RWPE2 (cell line): ENCODE measurements around the gene HEXIM2.

Source experiments
- ATAC-seq: fragments of 200-7000 bp; cut with Tn5 transposase; 3 replicates; pipeline ENCODE4 v1.9.1; 2021; ENCODE audit warnings: low read depth
- DNase-seq: peaks from one replicate; pipeline ENCODE4 v3.0.0-alpha.2; 2020; ENCODE audit warnings: low spot score
- H3K27ac ChIP-seq: fragments of 450-650 bp; 2 replicates; pipeline ENCODE4 v1.5.1; 2017; ENCODE audit warnings: mild to moderate bottlenecking; ENCODE audit not compliant: poor library complexity, severe bottlenecking
- H3K27me3 ChIP-seq: fragments of 250-450 bp; sonication (Bioruptor Pico); 2 replicates; pipeline ENCODE4 v1.5.1; 2021; ENCODE audit warnings: mild to moderate bottlenecking, moderate library complexity; ENCODE audit not compliant: insufficient read depth, poor library complexity, severe bottlenecking
- H3K36me3 ChIP-seq: fragments of 250-450 bp; sonication (Bioruptor Pico); 2 replicates; pipeline ENCODE4 v1.5.1; 2020; ENCODE audit warnings: low read depth, mild to moderate bottlenecking, moderate library complexity
- H3K4me1 ChIP-seq: fragments of 250-450 bp; sonication (Bioruptor Pico); 2 replicates; pipeline ENCODE4 v1.5.1; 2021; ENCODE audit warnings: mild to moderate bottlenecking, moderate library complexity; ENCODE audit not compliant: insufficient read depth, poor library complexity, severe bottlenecking
- H3K4me3 ChIP-seq: fragments of 250-450 bp; sonication (Bioruptor Pico); 2 replicates; pipeline ENCODE4 v1.5.1; 2021; ENCODE audit warnings: mild to moderate bottlenecking, moderate library complexity; ENCODE audit not compliant: severe bottlenecking
- H3K9me3 ChIP-seq: fragments of 250-450 bp; sonication (Bioruptor Pico); 2 replicates; pipeline ENCODE4 v1.5.1; 2021; ENCODE audit warnings: mild to moderate bottlenecking, moderate library complexity; ENCODE audit not compliant: severe bottlenecking
- CTCF ChIP-seq: fragments of 450-650 bp; IDR thresholded peaks from one replicate; pipeline ENCODE4 v1.5.1; 2017; ENCODE audit warnings: mild to moderate bottlenecking, moderate library complexity; ENCODE audit not compliant: poor library complexity, severe bottlenecking

HEXIM2 gene

GRCh38 chr17:45146890-45147580 is 14.6 kb upstream of the HEXIM2 start:
- peaks cover 6% of the 10 kb centered on the region; the same call in 1 of the 2 replicates for H3K36me3 ChIP-seq
- peak overlapping the region; percentile 80 for H3K27ac ChIP-seq
- DNase-seq (no peak), ATAC-seq (peak; percentile 0; the same call in 1 of the 3 replicates)
- H3K4me3 ChIP-seq: peak overlapping the region; percentile 66
- peaks cover 18% of the 10 kb centered on the region for H3K4me1 ChIP-seq
- TF ChIP-seq CTCF: no peak
- no peaks in the 10 kb centered on the region for H3K9me3 ChIP-seq
- H3K27me3 ChIP-seq: no peaks in the 10 kb centered on the region

GRCh38 chr17:45147581-45148182 is 14.0 kb upstream of the HEXIM2 start:
- ATAC-seq (peak; percentile 5), DNase-seq (no peak)
- Histone ChIP-seq H3K9me3 (no peaks in the 10 kb centered on the region), H3K4me3 (peak overlapping the region; percentile 66), H3K4me1 (peaks cover 18% of the 10 kb centered on the region), H3K27me3 (no peaks in the 10 kb centered on the region), H3K36me3 (peaks cover 6% of the 10 kb centered on the region; the same call in 1 of the 2 replicates), H3K27ac (peak overlapping the region; percentile 80)
- no peak for TF ChIP-seq CTCF

GRCh38 chr17:45148183-45149036 is 13.3 kb upstream of the HEXIM2 start, which contains the start of gene HEXIM1:
TSS of gene HEXIM1 (plus strand) at chr17:45148475. CDS start at chr17:45149191, 716 bp downstream.
- Histone ChIP-seq H3K36me3 (peaks cover 6% of the 10 kb centered on the region; the same call in 1 of the 2 replicates), H3K27me3 (no peaks in the 10 kb centered on the region), H3K4me1 (peaks cover 18% of the 10 kb centered on the region), H3K4me3 (peak within 1 kb of the TSS; percentile 66), H3K9me3 (no peaks in the 10 kb centered on the region), H3K27ac (peak within 1 kb of the TSS; percentile 80)
- DNase-seq: peak; percentile 99
- peak; percentile 76 for ATAC-seq
- TF ChIP-seq CTCF: no peak

GRCh38 chr17:45149037-45149668 is 12.5 kb upstream of the HEXIM2 start:
- H3K4me3 ChIP-seq: peak overlapping the region; percentile 55

More at GRCh38 chr17:45149037-45149668, 12.5 kb upstream of the HEXIM2 start:
- ATAC-seq (peak; percentile 28), DNase-seq (peak; percentile 88)
- Histone ChIP-seq H3K27ac (peak overlapping the region; percentile 80), H3K27me3 (no peaks in the 10 kb centered on the region), H3K4me1 (peaks cover 12% of the 10 kb centered on the region), H3K9me3 (no peaks in the 10 kb centered on the region), H3K36me3 (peaks cover 6% of the 10 kb centered on the region; the same call in 1 of the 2 replicates)
- TF ChIP-seq CTCF: peak; percentile 96
